HCT116 (cell line): ENCODE results near the gene MLXIPL.

Experiments
- CBX3 ChIP-seq: IDR thresholded peaks from 2 replicates; pipeline ENCODE4 v1.6.1; 2012; ENCODE audit warnings: low read depth
- CTCF ChIP-seq, 3 experiments: fragments of 200-600 bp in 1 of 3; sonication (generic) in 1 of 3; IDR thresholded peaks in 2 of 3; conservative IDR thresholded peaks in 1 of 3; 2 replicates each; pipeline ENCODE4 v1.5.1; 2012 to 2017; ENCODE audit warnings: low read depth in 2 of 3, low read length in 2 of 3, antibody characterized with exemption in 1 of 3, borderline replicate concordance in 1 of 3, control low read depth in 1 of 3, mild to moderate bottlenecking in 1 of 3, mixed read lengths in 1 of 3, mixed run types in 1 of 3, moderate library complexity in 1 of 3; ENCODE audit not compliant: insufficient read depth in 1 of 3
- EGR1 ChIP-seq: IDR thresholded peaks from 2 replicates; pipeline ENCODE4 v1.6.1; 2012; ENCODE audit warnings: low read depth
- EZH2 ChIP-seq: fragments of 200-600 bp; sonication (generic); IDR thresholded peaks from 2 replicates; pipeline ENCODE4 v1.6.1; 2017; ENCODE audit warnings: antibody characterized with exemption, mixed run types
- EZH2phosphoT487 ChIP-seq: fragments of 200-600 bp; IDR thresholded peaks from 2 replicates; pipeline ENCODE4 v1.6.1; 2018; ENCODE audit warnings: antibody characterized with exemption, borderline replicate concordance
- POLR2A ChIP-seq: IDR thresholded peaks from 2 replicates; pipeline ENCODE4 v1.7.0; 2011; ENCODE audit warnings: borderline replicate concordance; ENCODE audit not compliant: insufficient read depth, insufficient read length; ENCODE audit errors: extremely low read depth
- POLR2AphosphoS5 ChIP-seq: IDR thresholded peaks from 2 replicates; pipeline ENCODE4 v1.6.1; 2011; ENCODE audit warnings: mild to moderate bottlenecking, low read depth, low read length, moderate library complexity
- SP1 ChIP-seq: IDR thresholded peaks from 2 replicates; pipeline ENCODE4 v1.6.1; 2012; ENCODE audit warnings: low read depth
- TCF7L2 ChIP-seq: IDR thresholded peaks from 2 replicates; pipeline ENCODE4 v1.7.0; 2011; ENCODE audit warnings: borderline replicate concordance, inconsistent platforms; ENCODE audit not compliant: insufficient read depth, insufficient read length; ENCODE audit errors: extremely low read depth
- ZFX ChIP-seq: fragments of 450-650 bp; IDR thresholded peaks from 2 replicates; pipeline ENCODE4 v1.6.1; 2017

GRCh38 chr7:73599151-73599882 lies 25.0 kb downstream of the MLXIPL start:
- TF ChIP-seq POLR2AphosphoS5 (no peak), SP1 (no peak), CTCF (IDR thresholded peaks at IDR 0.05 in 2 of 3, conservative IDR thresholded peaks at IDR 0.05 in 1 of 3; ENCODE audit: borderline replicate concordance in 1 of 3, insufficient read depth in 1 of 3, low read depth in 2 of 3, low read length in 2 of 3) (no peak), CBX3 (no peak), EGR1 (no peak), EZH2 (no peak), TCF7L2 (no peak), POLR2A (no peak), EZH2phosphoT487 (no peak), ZFX (no peak)
